Measurements from ENCODE around the gene EPB41L4A. TPM values are rescaled to one million over a fixed set of nuclear protein-coding genes. Genes with fewer than 3 reads are reported as not detected.
A peak's percentile ranks its signal among the peaks of the same experiment; 100 is the strongest.

EPB41L4A gene
- total and polyA plus RNA-seq, 2 donors (not counting 3 experiments of a cell fraction or from before 2014, with no cell fraction given), result 6.0 to 17.9 TPM

GRCh38 chr5:112186401-112186990 lies 232.6 kb downstream of the EPB41L4A start:
- no peak overlapping the region for H3K9ac ChIP-seq (replicated peaks; ENCODE audit: extremely low read depth, insufficient read depth, low read length)
- intact Hi-C loops (cut with micrococcal nuclease) (loop anchor here (1.0 kb wide), 1 partner anchor 24 kb away; no protein-coding TSS in a partner anchor), dilution Hi-C loops (cut with MboI; ENCODE audit: extremely low pct_ligation_motif_present, low sequenced_read_pairs) (no loop called here)
- H3K79me2 ChIP-seq (ENCODE audit: control insufficient read depth, insufficient read depth, low read length), result no peaks in the 10 kb centered on the region
- no peak overlapping the region for H3K27ac ChIP-seq (ENCODE audit: insufficient read depth, low read depth, low read length)
- TF ChIP-seq FOS (IDR thresholded peaks at IDR 0.05; ENCODE audit: borderline replicate concordance, insufficient read depth, low read length) (no peak), CTCF (IDR thresholded peaks at IDR 0.05; ENCODE audit: extremely low read depth in 1 of 2, insufficient read depth in 1 of 2, low read depth in 1 of 2, low read length in 2 of 2) (peak; percentile 40 to 44)
- POLR2A ChIA-PET, result no interaction called here
- no peaks in the 10 kb centered on the region for H3K4me1 ChIP-seq (ENCODE audit: control insufficient read depth, extremely low read depth, insufficient read depth, low read length)
- H2AFZ ChIP-seq (ENCODE audit: low read depth, low read length), result no peak overlapping the region
- FAIRE-seq (peak; percentile 83), DNase-seq (ENCODE audit: low read depth, low spot score) (peak; percentile 44)
- no peaks in the 10 kb centered on the region for H3K9me1 ChIP-seq (replicated peaks; ENCODE audit: control insufficient read depth, extremely low read depth, insufficient read depth, low read length)
- H3K27me3 ChIP-seq (ENCODE audit: control insufficient read depth in 2 of 2, insufficient read depth in 2 of 2, low read length in 2 of 2), result no peaks in the 10 kb centered on the region
- no peaks in the 10 kb centered on the region for H3K9me3 ChIP-seq (replicated peaks; ENCODE audit: control insufficient read depth, insufficient read depth, low read length)
- BruUV-seq (replicated peaks), result no TSS peak
- H4K20me1 ChIP-seq (replicated peaks; ENCODE audit: control insufficient read depth, extremely low read depth, insufficient read depth, low read length), result no peaks in the 10 kb centered on the region
- CTCF ChIA-PET, result no interaction called here
- no peak overlapping the region for H3K4me3 ChIP-seq (replicated peaks in 1 of 3; ENCODE audit: insufficient read depth in 1 of 3, low read depth in 1 of 3, low read length in 3 of 3)
- H3K36me3 ChIP-seq (ENCODE audit: control insufficient read depth in 2 of 2, extremely low read depth in 1 of 2, insufficient read depth in 2 of 2, low read length in 2 of 2), result no peaks in the 10 kb centered on the region
- H3K4me2 ChIP-seq (ENCODE audit: insufficient read depth, low read length), result no peak overlapping the region

GRCh38 chr5:112183874-112184273 lies 235.2 kb downstream of the EPB41L4A start:
- dilution Hi-C loops (cut with MboI; ENCODE audit: extremely low pct_ligation_motif_present, low sequenced_read_pairs), result no loop called here
- Histone ChIP-seq H4K20me1 (replicated peaks; ENCODE audit: control insufficient read depth, extremely low read depth, insufficient read depth, low read length) (no peaks in the 10 kb centered on the region), H3K4me2 (ENCODE audit: insufficient read depth, low read length) (no peak overlapping the region), H3K4me3 (replicated peaks in 1 of 3; ENCODE audit: insufficient read depth in 1 of 3, low read depth in 1 of 3, low read length in 3 of 3) (no peak overlapping the region), H3K27me3 (ENCODE audit: control insufficient read depth in 2 of 2, insufficient read depth in 2 of 2, low read length in 2 of 2) (no peaks in the 10 kb centered on the region), H3K79me2 (ENCODE audit: control insufficient read depth, insufficient read depth, low read length) (no peaks in the 10 kb centered on the region), H3K9me1 (replicated peaks; ENCODE audit: control insufficient read depth, extremely low read depth, insufficient read depth, low read length) (no peaks in the 10 kb centered on the region), H3K4me1 (ENCODE audit: control insufficient read depth, extremely low read depth, insufficient read depth, low read length) (no peaks in the 10 kb centered on the region), H3K36me3 (ENCODE audit: control insufficient read depth in 2 of 2, extremely low read depth in 1 of 2, insufficient read depth in 2 of 2, low read length in 2 of 2) (no peaks in the 10 kb centered on the region), H3K9me3 (replicated peaks; ENCODE audit: control insufficient read depth, insufficient read depth, low read length) (no peaks in the 10 kb centered on the region), H2AFZ (ENCODE audit: low read depth, low read length) (no peak overlapping the region), H3K9ac (replicated peaks; ENCODE audit: extremely low read depth, insufficient read depth, low read length) (no peak overlapping the region), H3K27ac (ENCODE audit: insufficient read depth, low read depth, low read length) (no peak overlapping the region)
- CTCF ChIA-PET, result interaction anchor here (1.0 to 2.7 kb wide), 2 partner anchors 9 to 236 kb away, joined by 7 to 11 read pairs; no protein-coding TSS in a partner anchor
- TF ChIP-seq FOS (IDR thresholded peaks at IDR 0.05; ENCODE audit: borderline replicate concordance, insufficient read depth, low read length) (no peak), JUN (IDR thresholded peaks at IDR 0.05; ENCODE audit: borderline replicate concordance, insufficient read depth, insufficient read length, low read depth) (no peak), MYC (IDR thresholded peaks at IDR 0.05; ENCODE audit: low read depth, low read length) (no peak), CTCF (IDR thresholded peaks at IDR 0.05; ENCODE audit: extremely low read depth in 1 of 2, insufficient read depth in 1 of 2, low read depth in 1 of 2, low read length in 2 of 2) (no peak), EZH2 (IDR thresholded peaks at IDR 0.05; ENCODE audit: borderline replicate concordance, low read depth, low read length, severe bottlenecking) (no peak)
- FAIRE-seq (no peak), DNase-seq (ENCODE audit: low read depth, low spot score) (no peak)
- intact Hi-C loops (cut with micrococcal nuclease), result no loop called here
- POLR2A ChIA-PET, result no interaction called here
- no TSS peak for BruUV-seq (replicated peaks)
